HepG2 (cell line): Measurements from ENCODE around the gene CHMP1A. TPM values are rescaled to one million over a fixed set of nuclear protein-coding genes. Genes with fewer than 3 reads are reported as not detected.

ENCODE experiments used
- ATAC-seq: fragments of 200-7000 bp; cut with Tn5 transposase; 3 replicates; pipeline ENCODE4 v1.9.1; 2020; ENCODE audit warnings: mild to moderate bottlenecking, moderate library complexity
- BruUV-seq: library from RNA; stranded (reverse); fragments of 400-500 nt; replicated peaks from 2 replicates; lab custom pipeline; 2021; lab: Mats Ljungman, UMichigan
- CTCF ChIA-PET: fragments of 300-600 bp; formaldehyde crosslinking; extraction: SDS; loops from one replicate; lab custom pipeline; 2021; ENCODE audit warnings: low total read pairs, inconsistent platforms, low intra/inter-chr PET ratio; lab: Yijun Ruan, JAX
- POLR2A ChIA-PET: fragments of 350-600 bp; sonication (Branson Sonifier 250); formaldehyde crosslinking; loops from one replicate; lab custom pipeline; 2020; ENCODE audit warnings: antibody characterized with exemption, inconsistent platforms; lab: Yijun Ruan, JAX
- DNase-seq: peaks from one replicate; pipeline ENCODE4 v3.0.0-alpha.2; 2015; ENCODE audit warnings: low spot score
- FAIRE-seq: peaks from 3 replicates; lab custom pipeline; 2011; peaks lifted over from hg19 to GRCh38; lab: Jason Lieb, UNC
- H2AFZ ChIP-seq: one replicate; pipeline ENCODE4 v1.6.1; 2011; ENCODE audit warnings: low read length, inconsistent platforms
- H3K27ac ChIP-seq: fragments of 300-600 bp; 3 replicates; pipeline ENCODE4 v1.8.0; 2011; ENCODE audit warnings: mixed run types, mild to moderate bottlenecking, mixed read lengths, low read length, inconsistent platforms; ENCODE audit not compliant: insufficient read depth; ENCODE audit errors: extremely low read length
- H3K27me3 ChIP-seq, 2 experiments: fragments of 200-600 bp in 1 of 2; 2 replicates in 1 of 2; 3 replicates in 1 of 2; pipeline versions ENCODE4 v1.6.0 to v1.8.0; 2011; ENCODE audit warnings: low read length in 2 of 2, mild to moderate bottlenecking in 2 of 2, moderate library complexity in 2 of 2, inconsistent platforms in 1 of 2; ENCODE audit not compliant: insufficient read depth in 2 of 2, control insufficient read depth in 1 of 2
- H3K36me3 ChIP-seq, 2 experiments: fragments of 200-600 bp in 1 of 2; replicated peaks in 1 of 2; 2 replicates in 1 of 2; 3 replicates in 1 of 2; pipeline versions ENCODE4 v1.5.1 to v1.8.0; 2011; ENCODE audit warnings: low read length in 2 of 2, inconsistent platforms in 1 of 2; ENCODE audit not compliant: insufficient read depth in 2 of 2, control insufficient read depth in 1 of 2
- H3K4me1 ChIP-seq: 2 replicates; pipeline ENCODE4 v1.5.1; 2012; ENCODE audit warnings: low read length, inconsistent platforms; ENCODE audit not compliant: insufficient read depth
- H3K4me2 ChIP-seq: 2 replicates; pipeline ENCODE4 v1.6.0; 2011; ENCODE audit warnings: low read depth, low read length, inconsistent platforms
- H3K4me3 ChIP-seq, 3 experiments: fragments of 200-600 bp in 1 of 3; sonication (generic), shearing (Covaris generic) in 1 of 3; replicated peaks in 1 of 3; 2 replicates each; pipeline ENCODE4 v1.5.1; 2011 to 2016; ENCODE audit warnings: low read length in 3 of 3, inconsistent platforms in 2 of 3, low read depth in 2 of 3, mild to moderate bottlenecking in 2 of 3, control low read depth in 1 of 3, mixed read lengths in 1 of 3; ENCODE audit not compliant: insufficient read depth in 1 of 3
- H3K79me2 ChIP-seq: one replicate; pipeline ENCODE4 v1.6.1; 2011; ENCODE audit warnings: low read length, inconsistent platforms; ENCODE audit not compliant: insufficient read depth
- H3K9ac ChIP-seq: 2 replicates; pipeline ENCODE4 v1.6.0; 2011; ENCODE audit warnings: mild to moderate bottlenecking, low read depth, low read length, inconsistent platforms; ENCODE audit not compliant: insufficient read depth
- H3K9me3 ChIP-seq: 2 replicates; pipeline ENCODE4 v1.5.1; 2012; ENCODE audit warnings: mild to moderate bottlenecking, low read length
- H4K20me1 ChIP-seq: 2 replicates; pipeline ENCODE4 v1.6.0; 2011; ENCODE audit warnings: inconsistent platforms, mild to moderate bottlenecking, low read length, moderate library complexity; ENCODE audit not compliant: insufficient read depth
- FOXK2 ChIP-seq: fragments of 450-650 bp; IDR thresholded peaks from 2 replicates; pipeline ENCODE4 v1.6.1; 2016
- MLX ChIP-seq: IDR thresholded peaks from 2 replicates; pipeline ENCODE4 v1.6.1; 2016
- PAWR ChIP-seq: sonication (generic); formaldehyde crosslinking; IDR thresholded peaks from 2 replicates; pipeline ENCODE4 v1.4.0; 2020; ENCODE audit warnings: missing genetic modification reagents, mild to moderate bottlenecking, borderline replicate concordance
- SALL2 ChIP-seq: sonication (generic); formaldehyde crosslinking; IDR thresholded peaks from 2 replicates; pipeline ENCODE4 v1.8.1; 2023; ENCODE audit warnings: mild to moderate bottlenecking, missing genetic modification reagents, inconsistent platforms
- STAG1 ChIP-seq: sonication (generic); formaldehyde crosslinking; IDR thresholded peaks from 2 replicates; pipeline ENCODE4 v1.4.0; 2020; ENCODE audit warnings: missing genetic modification reagents
- ZBTB3 ChIP-seq: sonication (generic); formaldehyde crosslinking; IDR thresholded peaks from 2 replicates; pipeline ENCODE4 v1.4.0; 2020; ENCODE audit warnings: low read depth, mild to moderate bottlenecking, moderate library complexity, missing genetic modification reagents, borderline replicate concordance
- ZNF251 ChIP-seq: sonication (generic); formaldehyde crosslinking; IDR thresholded peaks from 2 replicates; pipeline ENCODE4 v1.9.0; 2021; ENCODE audit warnings: mild to moderate bottlenecking, missing genetic modification reagents
- ZNF274 ChIP-seq: sonication (generic); formaldehyde crosslinking; IDR thresholded peaks from 2 replicates; pipeline ENCODE4 v1.5.1; 2020; ENCODE audit warnings: mild to moderate bottlenecking, missing genetic modification reagents
- ZNF362 ChIP-seq: sonication (generic); formaldehyde crosslinking; IDR thresholded peaks from 2 replicates; pipeline ENCODE4 v1.4.0; 2020; ENCODE audit warnings: missing genetic modification reagents, mild to moderate bottlenecking, borderline replicate concordance
- ZNF446 ChIP-seq: sonication (generic); formaldehyde crosslinking; IDR thresholded peaks from 2 replicates; pipeline ENCODE4 v1.5.0; 2020; ENCODE audit warnings: mild to moderate bottlenecking, missing genetic modification reagents
- ZNF883 ChIP-seq: sonication (generic); formaldehyde crosslinking; IDR thresholded peaks from 2 replicates; pipeline ENCODE4 v1.5.1; 2020; ENCODE audit warnings: mild to moderate bottlenecking, missing genetic modification reagents; ENCODE audit errors: not compliant biosample characterization
- WGBS: methylation state at CpG from one replicate; pipeline ENCODE4 v1.1.6; 2017; ENCODE audit warnings: low lambda C conversion rate; 5-methylcytosine and 5-hydroxymethylcytosine counted together
- in situ Hi-C: cut with HindIII; loops from 2 replicates; pipeline ENCODE4 v1.10.0; 2017; ENCODE audit warnings: low pct_unique_long_range_greater_than_20kb; ENCODE audit not compliant: extremely low pct_ligation_motif_present
- intact Hi-C: fragments of 100-400 bp; cut with micrococcal nuclease; formaldehyde crosslinking; loops from one replicate; pipeline ENCODE4 v1.10.0; 2022; ENCODE audit not compliant: unreplicated experiment
- polyA plus RNA-seq, 8 experiments: library from polyadenylated mRNA; depleted of rRNA in 3 of 8; stranded (reverse) in 7 of 8; unstranded in 1 of 8; fragments of >200 nt; fragmentation: Illumina TruSeq in 4 of 8; extraction: Trizol in 4 of 8; gene quantifications; 2 replicates each; pipeline versions ENCODE4 v1.2.1 to v1.2.3, GENCODE V29; 2011 to 2016; ENCODE audit warnings: low read depth in 4 of 8, missing spikeins in 1 of 8, mixed read lengths in 1 of 8; ENCODE audit not compliant: insufficient read depth in 1 of 8
- total RNA-seq, 5 experiments: library from RNA; depleted of rRNA; stranded (reverse); fragments of >200 nt; fragmentation: Illumina TruSeq; extraction: Trizol; gene quantifications; 2 replicates each; pipeline ENCODE4 v1.2.3, GENCODE V29; 2016; ENCODE audit warnings: low read depth in 1 of 5
- TF ChIP-seq, protein P1 (sequence below): sonication (generic); formaldehyde crosslinking; IDR thresholded peaks from 2 replicates; pipeline ENCODE4 v1.4.0; 2020; ENCODE audit warnings: missing genetic modification reagents, mild to moderate bottlenecking, borderline replicate concordance
- TF ChIP-seq, protein P2 (sequence below): sonication (generic); formaldehyde crosslinking; IDR thresholded peaks from 2 replicates; pipeline ENCODE4 v1.8.0; 2022; ENCODE audit warnings: missing genetic modification reagents, mild to moderate bottlenecking, inconsistent platforms, borderline replicate concordance
- TF ChIP-seq, protein P3 (sequence below): sonication (generic); formaldehyde crosslinking; IDR thresholded peaks from 2 replicates; pipeline ENCODE4 v1.8.1; 2022; ENCODE audit warnings: mild to moderate bottlenecking, missing genetic modification reagents

CHMP1A gene
- total and polyA plus RNA-seq, 2 of the 13 experiments (the other 11 are each of a cell fraction or from before 2014, with no cell fraction given), result 69.4 to 73.3 TPM

- ChIA-PET CTCF (interaction anchor here (2.7 kb wide), 1 partner anchor 24 kb away, joined by 34 read pairs; no protein-coding TSS in a partner anchor), POLR2A (no interaction called here)
- H3K4me2 ChIP-seq, result no peak overlapping the region
These were observed 18.1 kb downstream of the CHMP1A start for GRCh38 chr16:89639385-89639784.

More at GRCh38 chr16:89639385-89639784, 18.1 kb downstream of the CHMP1A start:
- Histone ChIP-seq H4K20me1 (no peaks in the 10 kb centered on the region), H3K36me3 (no peaks in the 10 kb centered on the region), H3K27me3 (no peaks in the 10 kb centered on the region), H3K9ac (no peak overlapping the region), H3K27ac (no peak overlapping the region), H2AFZ (no peak overlapping the region), H3K79me2 (no peaks in the 10 kb centered on the region), H3K9me3 (no peaks in the 10 kb centered on the region), H3K4me1 (peaks cover 18% of the 10 kb centered on the region), H3K4me3 (no peak overlapping the region)
- WGBS, result 82% methylated on average over 6 of the region's 6 CpGs
- no peak for DNase-seq
- no peak for TF ChIP-seq FOXK2
- TF ChIP-seq SALL2, result no peak
- no peak for TF ChIP-seq ZNF362 (CRISPR knock-in tag)
- TF ChIP-seq ZNF883 (CRISPR knock-in tag), result no peak
- TF ChIP-seq ZNF446 (CRISPR knock-in tag), result no peak
- TF ChIP-seq, protein P1, sequence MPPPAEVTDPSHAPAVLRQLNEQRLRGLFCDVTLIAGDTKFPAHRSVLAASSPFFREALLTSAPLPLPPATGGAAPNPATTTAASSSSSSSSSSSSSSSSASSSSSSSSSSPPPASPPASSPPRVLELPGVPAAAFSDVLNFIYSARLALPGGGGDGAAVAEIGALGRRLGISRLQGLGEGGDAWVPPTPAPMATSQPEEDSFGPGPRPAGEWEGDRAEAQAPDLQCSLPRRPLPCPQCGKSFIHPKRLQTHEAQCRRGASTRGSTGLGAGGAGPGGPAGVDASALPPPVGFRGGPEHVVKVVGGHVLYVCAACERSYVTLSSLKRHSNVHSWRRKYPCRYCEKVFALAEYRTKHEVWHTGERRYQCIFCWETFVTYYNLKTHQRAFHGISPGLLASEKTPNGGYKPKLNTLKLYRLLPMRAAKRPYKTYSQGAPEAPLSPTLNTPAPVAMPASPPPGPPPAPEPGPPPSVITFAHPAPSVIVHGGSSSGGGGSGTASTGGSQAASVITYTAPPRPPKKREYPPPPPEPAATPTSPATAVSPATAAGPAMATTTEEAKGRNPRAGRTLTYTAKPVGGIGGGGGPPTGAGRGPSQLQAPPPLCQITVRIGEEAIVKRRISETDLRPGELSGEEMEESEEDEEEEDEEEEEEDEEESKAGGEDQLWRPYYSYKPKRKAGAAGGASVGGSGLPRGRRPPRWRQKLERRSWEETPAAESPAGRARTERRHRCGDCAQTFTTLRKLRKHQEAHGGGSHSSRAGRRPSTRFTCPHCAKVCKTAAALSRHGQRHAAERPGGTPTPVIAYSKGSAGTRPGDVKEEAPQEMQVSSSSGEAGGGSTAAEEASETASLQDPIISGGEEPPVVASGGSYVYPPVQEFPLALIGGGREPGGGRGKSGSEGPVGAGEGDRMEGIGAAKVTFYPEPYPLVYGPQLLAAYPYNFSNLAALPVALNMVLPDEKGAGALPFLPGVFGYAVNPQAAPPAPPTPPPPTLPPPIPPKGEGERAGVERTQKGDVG (CRISPR knock-in tag), result no peak
- TF ChIP-seq, protein P2, sequence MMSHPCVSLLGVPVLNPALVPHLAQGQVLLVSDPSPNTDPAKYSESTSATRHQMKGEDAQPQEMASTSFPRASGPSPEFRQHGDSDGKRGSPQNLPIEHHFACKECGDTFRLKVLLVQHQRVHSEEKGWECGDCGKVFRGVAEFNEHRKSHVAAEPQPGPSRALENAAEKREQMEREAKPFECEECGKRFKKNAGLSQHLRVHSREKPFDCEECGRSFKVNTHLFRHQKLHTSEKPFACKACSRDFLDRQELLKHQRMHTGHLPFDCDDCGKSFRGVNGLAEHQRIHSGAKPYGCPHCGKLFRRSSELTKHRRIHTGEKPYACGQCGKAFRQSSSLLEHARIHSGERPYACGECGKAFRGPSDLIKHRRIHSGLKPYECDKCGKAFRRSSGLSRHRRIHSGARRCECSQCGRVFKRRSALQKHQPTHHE (CRISPR knock-in tag), result no peak
- TF ChIP-seq ZNF274 (CRISPR knock-in tag), result no peak
- TF ChIP-seq ZBTB3 (CRISPR knock-in tag), result no peak
- TF ChIP-seq STAG1 (CRISPR knock-in tag), result no peak
- no peak for TF ChIP-seq ZNF251 (CRISPR knock-in tag)
- no peak for TF ChIP-seq MLX (CRISPR knock-in tag)
- TF ChIP-seq, protein P3, sequence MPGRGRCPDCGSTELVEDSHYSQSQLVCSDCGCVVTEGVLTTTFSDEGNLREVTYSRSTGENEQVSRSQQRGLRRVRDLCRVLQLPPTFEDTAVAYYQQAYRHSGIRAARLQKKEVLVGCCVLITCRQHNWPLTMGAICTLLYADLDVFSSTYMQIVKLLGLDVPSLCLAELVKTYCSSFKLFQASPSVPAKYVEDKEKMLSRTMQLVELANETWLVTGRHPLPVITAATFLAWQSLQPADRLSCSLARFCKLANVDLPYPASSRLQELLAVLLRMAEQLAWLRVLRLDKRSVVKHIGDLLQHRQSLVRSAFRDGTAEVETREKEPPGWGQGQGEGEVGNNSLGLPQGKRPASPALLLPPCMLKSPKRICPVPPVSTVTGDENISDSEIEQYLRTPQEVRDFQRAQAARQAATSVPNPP (CRISPR knock-in tag), result no peak
- no peak for TF ChIP-seq PAWR (CRISPR knock-in tag)
- no peak for ATAC-seq
- BruUV-seq, result no TSS peak
- in situ Hi-C loops, result no loop called here
- intact Hi-C loops, result no loop called here
- FAIRE-seq, result no peak
